ENCODE results near the gene ADAMTS7.
A peak's percentile ranks its signal among the peaks of the same experiment; 100 is the strongest.

The ADAMTS7 gene

GRCh38 chr15:78717956-78718656 is 93.2 kb downstream of the ADAMTS7 start:
- no peak for DNase-seq

GRCh38 chr15:78716651-78717050 is 94.6 kb downstream of the ADAMTS7 start:
- DNase-seq, result no peak

GRCh38 chr15:78715930-78716329 is 95.3 kb downstream of the ADAMTS7 start:
- DNase-seq, result no peak

- no peak for DNase-seq
Observed at GRCh38 chr15:78715434-78715833, 95.8 kb downstream of the ADAMTS7 start.

GRCh38 chr15:78714890-78715289 is 96.4 kb downstream of the ADAMTS7 start:
- DNase-seq, result no peak

GRCh38 chr15:78712797-78713515 is 98.3 kb downstream of the ADAMTS7 start:
- no peak for DNase-seq

GRCh38 chr15:78711638-78712037 is 99.6 kb downstream of the ADAMTS7 start:
- no peak for DNase-seq

GRCh38 chr15:78709263-78709882 is 101.9 kb downstream of the ADAMTS7 start:
- DNase-seq, result peak; percentile 75

All from left hindlimb (tissue), 1 donor.